A549 (cell line): ENCODE data around the gene RIN3.

ENCODE experiments used
- CEBPB ChIP-seq, 2 experiments: fragments of >200 bp in 1 of 2; sonication (Bioruptor Twin) in 1 of 2; formaldehyde crosslinking in 1 of 2; IDR thresholded peaks; 2 replicates each; pipeline ENCODE4 v1.6.1; 2012 to 2016
- EHMT2 ChIP-seq: fragments of 200-600 bp; sonication (generic); IDR thresholded peaks from 2 replicates; pipeline ENCODE4 v1.6.1; 2016; ENCODE audit warnings: antibody characterized with exemption, low read depth, mild to moderate bottlenecking, moderate library complexity
- FOSB ChIP-seq: fragments of 250-450 bp; sonication (Bioruptor Pico); IDR thresholded peaks from 2 replicates; pipeline ENCODE4 v1.5.0; 2020; ENCODE audit warnings: mild to moderate bottlenecking, moderate library complexity
- HOXA7 ChIP-seq: fragments of 250-450 bp; sonication (Bioruptor Pico); IDR thresholded peaks from 2 replicates; pipeline ENCODE4 v1.5.0; 2020; ENCODE audit warnings: mild to moderate bottlenecking, moderate library complexity
- KDM1A ChIP-seq: fragments of 200-600 bp; sonication (generic); IDR thresholded peaks from 2 replicates; pipeline ENCODE4 v1.6.1; 2016; ENCODE audit warnings: low read depth, mild to moderate bottlenecking
- MAFK ChIP-seq: fragments of 450-650 bp; IDR thresholded peaks from 2 replicates; pipeline ENCODE4 v1.6.1; 2014; ENCODE audit not compliant: partially characterized antibody
- NR3C1 ChIP-seq: fragments of >200 bp; sonication (Bioruptor Twin); formaldehyde crosslinking; IDR thresholded peaks from 3 replicates; pipeline ENCODE4 v1.6.1; 2017
- POLR2A ChIP-seq: IDR thresholded peaks from 2 replicates; pipeline ENCODE4 v1.6.1; 2012; ENCODE audit warnings: mild to moderate bottlenecking, low read length
- RFX5 ChIP-seq: fragments of 450-650 bp; IDR thresholded peaks from 2 replicates; pipeline ENCODE4 v1.7.1; 2014; ENCODE audit warnings: antibody characterized with exemption, mild to moderate bottlenecking, moderate library complexity
- TP53 ChIP-seq: fragments of 250-450 bp; sonication (Bioruptor Pico); IDR thresholded peaks from 2 replicates; pipeline ENCODE4 v1.5.0; 2021; ENCODE audit warnings: mild to moderate bottlenecking, moderate library complexity
- ZNF302 ChIP-seq: fragments of 250-450 bp; sonication (Bioruptor Pico); IDR thresholded peaks from 2 replicates; pipeline ENCODE4 v1.9.0; 2021; ENCODE audit warnings: inconsistent platforms, mild to moderate bottlenecking, moderate library complexity
- TF ChIP-seq, protein P1 (sequence below): fragments of >200 bp; sonication (Bioruptor Twin); formaldehyde crosslinking; IDR thresholded peaks from 3 replicates; pipeline ENCODE4 v1.5.1; 2016
- TF ChIP-seq, protein P2 (sequence below): fragments of 450-650 bp; IDR thresholded peaks from 2 replicates; pipeline ENCODE4 v1.6.1; 2014; ENCODE audit warnings: antibody characterized with exemption
- TF ChIP-seq, protein P3 (sequence below): IDR thresholded peaks from 2 replicates; pipeline ENCODE4 v1.6.1; 2012; ENCODE audit warnings: low read depth, borderline replicate concordance

DNA sequence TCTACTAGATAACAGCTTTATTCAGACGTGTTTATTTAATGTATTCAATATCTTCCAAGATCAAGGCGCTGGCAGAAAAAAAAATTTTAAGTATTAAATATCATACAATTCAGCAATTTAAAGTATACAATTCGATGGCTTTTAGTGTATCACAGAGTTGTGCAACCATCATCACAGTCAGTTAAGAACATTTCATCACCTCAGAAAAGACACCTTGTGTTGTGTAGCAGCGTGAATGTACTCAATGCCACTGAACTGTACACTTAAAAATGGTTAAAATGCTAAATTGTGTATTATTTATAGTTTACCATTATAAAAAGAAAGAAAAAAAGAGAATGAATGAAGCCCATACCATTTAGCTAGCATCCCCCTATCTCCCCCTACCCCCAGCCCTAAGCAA lies 96.4 kb downstream of the RIN3 start:
- TF ChIP-seq, protein P1, sequence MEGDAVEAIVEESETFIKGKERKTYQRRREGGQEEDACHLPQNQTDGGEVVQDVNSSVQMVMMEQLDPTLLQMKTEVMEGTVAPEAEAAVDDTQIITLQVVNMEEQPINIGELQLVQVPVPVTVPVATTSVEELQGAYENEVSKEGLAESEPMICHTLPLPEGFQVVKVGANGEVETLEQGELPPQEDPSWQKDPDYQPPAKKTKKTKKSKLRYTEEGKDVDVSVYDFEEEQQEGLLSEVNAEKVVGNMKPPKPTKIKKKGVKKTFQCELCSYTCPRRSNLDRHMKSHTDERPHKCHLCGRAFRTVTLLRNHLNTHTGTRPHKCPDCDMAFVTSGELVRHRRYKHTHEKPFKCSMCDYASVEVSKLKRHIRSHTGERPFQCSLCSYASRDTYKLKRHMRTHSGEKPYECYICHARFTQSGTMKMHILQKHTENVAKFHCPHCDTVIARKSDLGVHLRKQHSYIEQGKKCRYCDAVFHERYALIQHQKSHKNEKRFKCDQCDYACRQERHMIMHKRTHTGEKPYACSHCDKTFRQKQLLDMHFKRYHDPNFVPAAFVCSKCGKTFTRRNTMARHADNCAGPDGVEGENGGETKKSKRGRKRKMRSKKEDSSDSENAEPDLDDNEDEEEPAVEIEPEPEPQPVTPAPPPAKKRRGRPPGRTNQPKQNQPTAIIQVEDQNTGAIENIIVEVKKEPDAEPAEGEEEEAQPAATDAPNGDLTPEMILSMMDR: no peak
- TF ChIP-seq POLR2A (no peak), RFX5 (no peak), EHMT2 (no peak), HOXA7 (no peak), ZNF302 (no peak), CEBPB (IDR thresholded peaks at IDR 0.05) (no peak), TP53 (CRISPR knock-in tag) (no peak), NR3C1 (no peak), FOSB (no peak), KDM1A (no peak), MAFK (no peak)
- TF ChIP-seq, protein P2, sequence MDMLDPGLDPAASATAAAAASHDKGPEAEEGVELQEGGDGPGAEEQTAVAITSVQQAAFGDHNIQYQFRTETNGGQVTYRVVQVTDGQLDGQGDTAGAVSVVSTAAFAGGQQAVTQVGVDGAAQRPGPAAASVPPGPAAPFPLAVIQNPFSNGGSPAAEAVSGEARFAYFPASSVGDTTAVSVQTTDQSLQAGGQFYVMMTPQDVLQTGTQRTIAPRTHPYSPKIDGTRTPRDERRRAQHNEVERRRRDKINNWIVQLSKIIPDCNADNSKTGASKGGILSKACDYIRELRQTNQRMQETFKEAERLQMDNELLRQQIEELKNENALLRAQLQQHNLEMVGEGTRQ: no peak
- TF ChIP-seq, protein P3, sequence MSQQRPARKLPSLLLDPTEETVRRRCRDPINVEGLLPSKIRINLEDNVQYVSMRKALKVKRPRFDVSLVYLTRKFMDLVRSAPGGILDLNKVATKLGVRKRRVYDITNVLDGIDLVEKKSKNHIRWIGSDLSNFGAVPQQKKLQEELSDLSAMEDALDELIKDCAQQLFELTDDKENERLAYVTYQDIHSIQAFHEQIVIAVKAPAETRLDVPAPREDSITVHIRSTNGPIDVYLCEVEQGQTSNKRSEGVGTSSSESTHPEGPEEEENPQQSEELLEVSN: no peak
